ENCODE measurements around the gene DNASE2. TPM values are rescaled to one million over a fixed set of nuclear protein-coding genes. Genes with fewer than 3 reads are reported as not detected.

The DNASE2 gene
- total RNA-seq, 1 experiment from 2014 or later: 35.7 TPM

- no peak for TF ChIP-seq PRDM15 (CRISPR knock-in tag; IDR thresholded peaks at IDR 0.05)
- TF ChIP-seq NR3C1 (CRISPR knock-in tag; conservative IDR thresholded peaks at IDR 0.05; ENCODE audit: low read depth): no peak
These were observed 43.5 kb upstream of the DNASE2 start (continued) for GRCh38 chr19:12924621-12925310.

DNA sequence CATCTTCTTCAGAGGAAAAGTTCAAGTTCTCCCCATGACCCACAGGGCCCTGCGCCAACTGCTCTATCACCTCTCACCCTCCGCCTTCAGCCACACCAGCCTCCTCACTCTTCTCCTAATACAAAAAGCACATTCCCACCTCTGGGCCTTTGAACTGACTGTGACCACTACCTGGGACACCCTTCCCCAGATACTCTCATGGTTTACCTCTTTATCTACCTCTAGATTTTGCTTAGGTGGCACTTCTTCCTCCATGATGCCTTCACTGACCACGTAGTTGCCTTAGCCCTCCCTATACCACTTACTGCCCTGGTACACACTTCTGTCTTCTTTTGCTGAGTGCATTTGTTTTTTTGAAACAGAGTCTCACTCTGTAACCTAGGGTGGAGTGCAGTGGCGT, 41.7 kb upstream of the DNASE2 start:
- H3K4me3 Mint-ChIP-seq: no peak overlapping the region
- peaks cover 9% of the 10 kb centered on the region for H3K9me3 Mint-ChIP-seq
- POLR2A ChIA-PET: no interaction called here
- H3K27ac Mint-ChIP-seq: no peak overlapping the region
- peaks cover 48% of the 10 kb centered on the region for H3K36me3 Mint-ChIP-seq
- TF ChIP-seq NFE2L1 (CRISPR knock-in tag; IDR thresholded peaks at IDR 0.05) (no peak), ZNF423 (CRISPR knock-in tag; IDR thresholded peaks at IDR 0.05) (no peak), CREB1 (CRISPR knock-in tag; IDR thresholded peaks at IDR 0.05) (no peak), NR3C1 (CRISPR knock-in tag; conservative IDR thresholded peaks at IDR 0.05; ENCODE audit: low read depth) (no peak)
- ATAC-seq (no peak), DNase-seq (ENCODE audit: low spot score) (no peak)
- no peaks in the 10 kb centered on the region for H3K4me1 Mint-ChIP-seq
- CTCF ChIA-PET: no interaction called here
- peaks cover 13% of the 10 kb centered on the region for H3K27me3 Mint-ChIP-seq (ENCODE audit: low read depth)

DNA sequence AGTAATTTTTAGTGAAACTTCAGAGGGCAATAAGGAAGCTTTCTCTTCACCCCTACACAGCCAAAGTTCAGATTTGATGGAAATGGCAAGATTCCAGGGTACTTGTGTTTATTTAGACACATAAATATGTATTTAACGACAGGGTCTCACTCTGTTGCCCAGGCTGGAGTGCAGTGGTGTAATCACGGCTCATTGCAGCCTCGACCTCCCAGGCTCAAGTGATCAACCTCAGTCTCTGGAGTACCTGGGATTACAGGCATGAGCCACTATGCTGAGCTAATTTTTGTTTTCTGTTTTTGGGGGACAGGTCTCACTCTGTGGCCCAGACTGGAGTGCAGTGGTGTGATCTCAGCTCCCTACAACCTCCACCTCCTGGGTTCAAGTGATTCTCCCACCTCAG, 39.8 kb upstream of the DNASE2 start:
- DNase-seq (ENCODE audit: low spot score) (no peak), ATAC-seq (no peak)
- POLR2A ChIA-PET: interaction anchor here (0.5 to 1.0 kb wide), 3 partner anchors 13 to 1947 kb away, joined by 3 to 7 read pairs (median 4); partner anchors contain the start of gene FARSA
- Mint-ChIP-seq H3K27me3 (ENCODE audit: low read depth) (peaks cover 22% of the 10 kb centered on the region), H3K27ac (peak overlapping the region; percentile 46; the same call in 1 of the 2 replicates), H3K4me3 (no peak overlapping the region), H3K4me1 (no peaks in the 10 kb centered on the region), H3K9me3 (peaks cover 9% of the 10 kb centered on the region), H3K36me3 (peaks cover 36% of the 10 kb centered on the region)
- CTCF ChIA-PET: interaction anchor here (0.7 to 1.4 kb wide), 3 partner anchors 36 to 70 kb away, joined by 3 to 6 read pairs (median 5); no protein-coding TSS in a partner anchor
- peak; percentile 68; the same call in 1 of the 2 replicates for TF ChIP-seq ZNF121 (CRISPR knock-in tag; IDR thresholded peaks at IDR 0.05)
- TF ChIP-seq PRDM15 (CRISPR knock-in tag; IDR thresholded peaks at IDR 0.05): no peak

- H3K4me3 Mint-ChIP-seq: 0 out of 2 replicates have a peak overlapping the region, but pooled peaks have one; percentile 31
- no peak for ATAC-seq
- peaks cover 9% of the 10 kb centered on the region for H3K9me3 Mint-ChIP-seq
- no peak for DNase-seq (ENCODE audit: low spot score)
- CTCF ChIA-PET: interaction anchor here (3.3 kb wide), 1 partner anchor 47 kb away, joined by 14 read pairs; no protein-coding TSS in a partner anchor
- POLR2A ChIA-PET: no interaction called here
- peaks cover 12% of the 10 kb centered on the region for H3K36me3 Mint-ChIP-seq
- H3K27ac Mint-ChIP-seq: no peak overlapping the region
- no peak for TF ChIP-seq SMAD3 (CRISPR knock-in tag; IDR thresholded peaks at IDR 0.05; ENCODE audit: borderline replicate concordance)
- no peak for TF ChIP-seq NR1H2 (CRISPR knock-in tag; IDR thresholded peaks at IDR 0.05)
- TF ChIP-seq JUN (CRISPR knock-in tag; IDR thresholded peaks at IDR 0.05): no peak
- TF ChIP-seq NFATC4 (CRISPR knock-in tag; IDR thresholded peaks at IDR 0.05): no peak
- TF ChIP-seq ZNF423 (CRISPR knock-in tag; IDR thresholded peaks at IDR 0.05): no peak
- TF ChIP-seq, protein P1, sequence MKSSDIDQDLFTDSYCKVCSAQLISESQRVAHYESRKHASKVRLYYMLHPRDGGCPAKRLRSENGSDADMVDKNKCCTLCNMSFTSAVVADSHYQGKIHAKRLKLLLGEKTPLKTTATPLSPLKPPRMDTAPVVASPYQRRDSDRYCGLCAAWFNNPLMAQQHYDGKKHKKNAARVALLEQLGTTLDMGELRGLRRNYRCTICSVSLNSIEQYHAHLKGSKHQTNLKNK (CRISPR knock-in tag; IDR thresholded peaks at IDR 0.05): no peak
- TF ChIP-seq, protein P2, sequence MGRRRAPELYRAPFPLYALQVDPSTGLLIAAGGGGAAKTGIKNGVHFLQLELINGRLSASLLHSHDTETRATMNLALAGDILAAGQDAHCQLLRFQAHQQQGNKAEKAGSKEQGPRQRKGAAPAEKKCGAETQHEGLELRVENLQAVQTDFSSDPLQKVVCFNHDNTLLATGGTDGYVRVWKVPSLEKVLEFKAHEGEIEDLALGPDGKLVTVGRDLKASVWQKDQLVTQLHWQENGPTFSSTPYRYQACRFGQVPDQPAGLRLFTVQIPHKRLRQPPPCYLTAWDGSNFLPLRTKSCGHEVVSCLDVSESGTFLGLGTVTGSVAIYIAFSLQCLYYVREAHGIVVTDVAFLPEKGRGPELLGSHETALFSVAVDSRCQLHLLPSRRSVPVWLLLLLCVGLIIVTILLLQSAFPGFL (CRISPR knock-in tag; IDR thresholded peaks at IDR 0.05; ENCODE audit: borderline replicate concordance): no peak
- no peak for TF ChIP-seq ZNF263 (CRISPR knock-in tag; IDR thresholded peaks at IDR 0.05; ENCODE audit: low read depth)
- no peak for TF ChIP-seq HMGA2 (CRISPR knock-in tag; IDR thresholded peaks at IDR 0.05)
- TF ChIP-seq, protein P3, sequence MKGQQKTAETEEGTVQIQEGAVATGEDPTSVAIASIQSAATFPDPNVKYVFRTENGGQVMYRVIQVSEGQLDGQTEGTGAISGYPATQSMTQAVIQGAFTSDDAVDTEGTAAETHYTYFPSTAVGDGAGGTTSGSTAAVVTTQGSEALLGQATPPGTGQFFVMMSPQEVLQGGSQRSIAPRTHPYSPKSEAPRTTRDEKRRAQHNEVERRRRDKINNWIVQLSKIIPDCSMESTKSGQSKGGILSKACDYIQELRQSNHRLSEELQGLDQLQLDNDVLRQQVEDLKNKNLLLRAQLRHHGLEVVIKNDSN (CRISPR knock-in tag; IDR thresholded peaks at IDR 0.05): no peak
- TF ChIP-seq, protein P4, sequence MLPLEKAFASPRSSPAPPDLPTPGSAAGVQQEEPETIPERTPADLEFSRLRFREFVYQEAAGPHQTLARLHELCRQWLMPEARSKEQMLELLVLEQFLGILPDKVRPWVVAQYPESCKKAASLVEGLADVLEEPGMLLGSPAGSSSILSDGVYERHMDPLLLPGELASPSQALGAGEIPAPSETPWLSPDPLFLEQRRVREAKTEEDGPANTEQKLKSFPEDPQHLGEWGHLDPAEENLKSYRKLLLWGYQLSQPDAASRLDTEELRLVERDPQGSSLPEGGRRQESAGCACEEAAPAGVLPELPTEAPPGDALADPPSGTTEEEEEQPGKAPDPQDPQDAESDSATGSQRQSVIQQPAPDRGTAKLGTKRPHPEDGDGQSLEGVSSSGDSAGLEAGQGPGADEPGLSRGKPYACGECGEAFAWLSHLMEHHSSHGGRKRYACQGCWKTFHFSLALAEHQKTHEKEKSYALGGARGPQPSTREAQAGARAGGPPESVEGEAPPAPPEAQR (CRISPR knock-in tag; IDR thresholded peaks at IDR 0.05): no peak
- no peak for TF ChIP-seq NFE2L1 (CRISPR knock-in tag; IDR thresholded peaks at IDR 0.05)
- no peak for TF ChIP-seq ELF4 (CRISPR knock-in tag; IDR thresholded peaks at IDR 0.05; ENCODE audit: low read depth)
- TF ChIP-seq ESRRA (CRISPR knock-in tag; IDR thresholded peaks at IDR 0.05; ENCODE audit: borderline replicate concordance): no peak
- peaks cover 13% of the 10 kb centered on the region for H3K4me1 Mint-ChIP-seq
- H3K27me3 Mint-ChIP-seq (ENCODE audit: low read depth): peaks cover 22% of the 10 kb centered on the region
These were observed 37.0 kb upstream of the DNASE2 start for GRCh38 chr19:12918253-12918652.
